ENCODE data around the gene FOXO3. TPM values are rescaled to one million over a fixed set of nuclear protein-coding genes. Genes with fewer than 3 reads are reported as not detected.

FOXO3 gene
- total RNA-seq, 2 experiments from 2014 or later, result 7.5 to 9.0 TPM

- Mint-ChIP-seq H3K36me3 (ENCODE audit: low read depth) (no peaks in the 10 kb centered on the region), H3K4me3 (no peak overlapping the region), H3K27ac (no peak overlapping the region), H3K9me3 (peaks cover 5% of the 10 kb centered on the region), H3K27me3 (no peaks in the 10 kb centered on the region), H3K4me1 (ENCODE audit: low read depth) (no peaks in the 10 kb centered on the region)
- ATAC-seq (no peak), DNase-seq (no peak)
- no peak for TF ChIP-seq CTCF (IDR thresholded peaks at IDR 0.05)
- intact Hi-C loops (cut with micrococcal nuclease), result no loop called here
- CTCF ChIA-PET, result interaction anchor here (1.6 kb wide), 1 partner anchor 12 kb away, joined by 4 read pairs; no protein-coding TSS in a partner anchor
- POLR2A ChIA-PET, result no interaction called here
Measured at GRCh38 chr6:108726726-108727339, 166.1 kb downstream of the FOXO3 start.

- Mint-ChIP-seq H3K27me3 (no peaks in the 10 kb centered on the region), H3K27ac (no peak overlapping the region), H3K4me3 (no peak overlapping the region), H3K4me1 (ENCODE audit: low read depth) (no peaks in the 10 kb centered on the region), H3K9me3 (peaks cover 5% of the 10 kb centered on the region), H3K36me3 (ENCODE audit: low read depth) (no peaks in the 10 kb centered on the region)
- no peak for ATAC-seq
- TF ChIP-seq CTCF (IDR thresholded peaks at IDR 0.05), result no peak
- ChIA-PET CTCF (interaction anchor here (0.6 to 1.6 kb wide), 2 partner anchors 13 to 174 kb away, joined by 4 read pairs; no protein-coding TSS in a partner anchor), POLR2A (no interaction called here)
- intact Hi-C loops (cut with micrococcal nuclease), result no loop called here
- DNase-seq, result no peak
Measured at GRCh38 chr6:108727966-108728730, 167.4 kb downstream of the FOXO3 start.

GRCh38 chr6:108728826-108729225, 168.1 kb downstream of the FOXO3 start:
- Mint-ChIP-seq H3K9me3 (no peaks in the 10 kb centered on the region), H3K36me3 (ENCODE audit: low read depth) (no peaks in the 10 kb centered on the region), H3K4me3 (no peak overlapping the region), H3K27ac (no peak overlapping the region), H3K4me1 (ENCODE audit: low read depth) (no peaks in the 10 kb centered on the region), H3K27me3 (no peaks in the 10 kb centered on the region)
- TF ChIP-seq CTCF (IDR thresholded peaks at IDR 0.05), result no peak
- ATAC-seq (no peak), DNase-seq (no peak)
- intact Hi-C loops (cut with micrococcal nuclease), result no loop called here
- CTCF ChIA-PET, result no interaction called here
- POLR2A ChIA-PET, result no interaction called here

GRCh38 chr6:108730635-108731515, 170.2 kb downstream of the FOXO3 start:
- intact Hi-C loops (cut with micrococcal nuclease), result no loop called here
- POLR2A ChIA-PET, result no interaction called here
- no peak for TF ChIP-seq CTCF (IDR thresholded peaks at IDR 0.05)
- Mint-ChIP-seq H3K27me3 (no peaks in the 10 kb centered on the region), H3K9me3 (no peaks in the 10 kb centered on the region), H3K36me3 (ENCODE audit: low read depth) (no peaks in the 10 kb centered on the region), H3K4me1 (ENCODE audit: low read depth) (no peaks in the 10 kb centered on the region), H3K4me3 (no peak overlapping the region), H3K27ac (no peak overlapping the region)
- CTCF ChIA-PET, result no interaction called here
- ATAC-seq (no peak), DNase-seq (no peak)

Data from activated CD8-positive, alpha-beta T cell treated with anti-CD3 and anti-CD28 coated beads for 36 hours (primary cell).